SK-N-SH treated with all-trans-retinoic acid at 6 μM for 48 hours (cell line): ENCODE results near the gene PPP2R3C.

Experiments used
- ARNTL ChIP-seq: fragments of 450-650 bp; formaldehyde crosslinking; IDR thresholded peaks from 2 replicates; pipeline ENCODE4 v1.5.0; 2020; ENCODE audit warnings: low read depth, mild to moderate bottlenecking, moderate library complexity, borderline replicate concordance
- CSDC2 ChIP-seq: fragments of 250-450 bp; sonication (Bioruptor Pico); IDR thresholded peaks from 2 replicates; pipeline ENCODE4 v1.5.0; 2020; ENCODE audit warnings: mild to moderate bottlenecking, moderate library complexity
- ESRRG ChIP-seq: fragments of 250-450 bp; sonication (Bioruptor Pico); IDR thresholded peaks from 2 replicates; pipeline ENCODE4 v1.6.1; 2021; ENCODE audit warnings: mild to moderate bottlenecking
- GLIS3 ChIP-seq: fragments of 250-450 bp; sonication (Bioruptor Pico); IDR thresholded peaks from 2 replicates; pipeline ENCODE4 v1.5.0; 2020; ENCODE audit warnings: mild to moderate bottlenecking, moderate library complexity
- PPARA ChIP-seq: fragments of 250-450 bp; sonication (Bioruptor Pico); IDR thresholded peaks from 2 replicates; pipeline ENCODE4 v1.5.0; 2020; ENCODE audit warnings: mild to moderate bottlenecking, borderline replicate concordance
- RARB ChIP-seq: fragments of 250-450 bp; sonication (Bioruptor Pico); IDR thresholded peaks from 2 replicates; pipeline ENCODE4 v1.8.0; 2021; ENCODE audit warnings: mild to moderate bottlenecking, moderate library complexity
- TCF4 ChIP-seq: fragments of 250-450 bp; sonication (Bioruptor Pico); IDR thresholded peaks from 2 replicates; pipeline ENCODE4 v1.8.0; 2021; ENCODE audit warnings: mild to moderate bottlenecking, moderate library complexity, borderline replicate concordance
- TOX ChIP-seq: fragments of 250-450 bp; sonication (Bioruptor Pico); IDR thresholded peaks from 2 replicates; pipeline ENCODE4 v1.8.0; 2021; ENCODE audit warnings: mild to moderate bottlenecking, moderate library complexity, borderline replicate concordance
- ZFP3 ChIP-seq: fragments of 250-450 bp; sonication (Bioruptor Pico); IDR thresholded peaks from 2 replicates; pipeline ENCODE4 v1.5.0; 2020; ENCODE audit warnings: mild to moderate bottlenecking, moderate library complexity
- ZFP30 ChIP-seq: fragments of 450-650 bp; formaldehyde crosslinking; IDR thresholded peaks from 2 replicates; pipeline ENCODE4 v1.5.0; 2022; ENCODE audit warnings: mild to moderate bottlenecking, moderate library complexity
- TF ChIP-seq, protein P1 (sequence below): fragments of 250-450 bp; sonication (Bioruptor Pico); IDR thresholded peaks from 2 replicates; pipeline ENCODE4 v1.5.1; 2020; ENCODE audit warnings: low read depth, mild to moderate bottlenecking, moderate library complexity
- TF ChIP-seq, protein P2 (sequence below): fragments of 250-450 bp; sonication (Bioruptor Pico); IDR thresholded peaks from 2 replicates; pipeline ENCODE4 v1.8.0; 2020; ENCODE audit warnings: mild to moderate bottlenecking, moderate library complexity, borderline replicate concordance
- TF ChIP-seq, protein P3 (sequence below): fragments of 250-450 bp; sonication (Bioruptor Pico); IDR thresholded peaks from 2 replicates; pipeline ENCODE4 v1.5.0; 2020; ENCODE audit warnings: mild to moderate bottlenecking, moderate library complexity
- TF ChIP-seq, protein P4 (sequence below): fragments of 250-450 bp; sonication (Bioruptor Pico); IDR thresholded peaks from 2 replicates; pipeline ENCODE4 v1.5.1; 2021; ENCODE audit warnings: mild to moderate bottlenecking, moderate library complexity

DNA sequence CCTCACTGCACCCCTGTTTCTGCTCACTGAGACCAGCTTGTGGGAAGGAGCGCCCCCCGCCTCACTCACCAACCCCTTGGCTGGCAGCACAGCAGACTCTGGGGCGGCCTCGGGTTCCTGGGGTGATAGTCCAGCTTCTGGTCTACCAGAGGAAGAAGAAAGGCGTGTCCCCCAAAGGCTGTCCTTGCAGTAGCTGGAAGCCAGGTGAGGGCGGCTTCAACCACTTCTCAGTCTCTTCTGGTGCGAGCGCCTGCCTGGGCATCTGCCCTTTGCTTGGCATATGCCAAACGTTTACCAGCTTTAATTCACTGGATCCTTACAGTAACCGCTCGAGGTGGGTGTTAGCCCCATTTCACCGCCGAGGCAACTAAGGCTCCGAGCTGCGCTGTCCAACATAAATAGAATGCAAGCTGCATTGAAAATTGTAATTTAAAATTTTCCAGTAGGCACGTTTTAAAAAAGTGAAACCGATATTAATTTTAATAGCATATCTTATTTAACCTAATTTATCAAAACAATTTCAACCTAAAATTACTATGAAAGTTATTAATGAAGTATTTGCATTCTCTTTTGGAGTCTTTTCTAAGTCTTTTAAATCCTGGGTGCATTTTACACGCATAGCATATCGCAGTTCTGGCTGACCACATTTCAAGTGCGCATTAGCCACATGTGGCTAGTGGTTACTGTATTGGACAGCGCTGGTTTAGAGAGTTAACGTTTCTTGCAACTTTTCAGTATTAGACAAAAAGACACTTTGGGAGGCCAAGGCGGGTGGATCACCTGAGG, 74.8 kb downstream of the PPP2R3C start:
- TF ChIP-seq TCF4 (no peak), RARB (CRISPR knock-in tag) (no peak), TOX (CRISPR knock-in tag) (no peak), ESRRG (CRISPR knock-in tag) (no peak), ZFP3 (CRISPR knock-in tag) (no peak), PPARA (CRISPR knock-in tag) (no peak), GLIS3 (no peak), CSDC2 (CRISPR knock-in tag) (no peak), ZFP30 (CRISPR knock-in tag) (no peak), ARNTL (no peak)
- TF ChIP-seq, protein P1, sequence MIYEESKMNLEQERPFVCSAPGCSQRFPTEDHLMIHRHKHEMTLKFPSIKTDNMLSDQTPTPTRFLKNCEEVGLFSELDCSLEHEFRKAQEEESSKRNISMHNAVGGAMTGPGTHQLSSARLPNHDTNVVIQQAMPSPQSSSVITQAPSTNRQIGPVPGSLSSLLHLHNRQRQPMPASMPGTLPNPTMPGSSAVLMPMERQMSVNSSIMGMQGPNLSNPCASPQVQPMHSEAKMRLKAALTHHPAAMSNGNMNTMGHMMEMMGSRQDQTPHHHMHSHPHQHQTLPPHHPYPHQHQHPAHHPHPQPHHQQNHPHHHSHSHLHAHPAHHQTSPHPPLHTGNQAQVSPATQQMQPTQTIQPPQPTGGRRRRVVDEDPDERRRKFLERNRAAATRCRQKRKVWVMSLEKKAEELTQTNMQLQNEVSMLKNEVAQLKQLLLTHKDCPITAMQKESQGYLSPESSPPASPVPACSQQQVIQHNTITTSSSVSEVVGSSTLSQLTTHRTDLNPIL (CRISPR knock-in tag) = no peak
- TF ChIP-seq, protein P2, sequence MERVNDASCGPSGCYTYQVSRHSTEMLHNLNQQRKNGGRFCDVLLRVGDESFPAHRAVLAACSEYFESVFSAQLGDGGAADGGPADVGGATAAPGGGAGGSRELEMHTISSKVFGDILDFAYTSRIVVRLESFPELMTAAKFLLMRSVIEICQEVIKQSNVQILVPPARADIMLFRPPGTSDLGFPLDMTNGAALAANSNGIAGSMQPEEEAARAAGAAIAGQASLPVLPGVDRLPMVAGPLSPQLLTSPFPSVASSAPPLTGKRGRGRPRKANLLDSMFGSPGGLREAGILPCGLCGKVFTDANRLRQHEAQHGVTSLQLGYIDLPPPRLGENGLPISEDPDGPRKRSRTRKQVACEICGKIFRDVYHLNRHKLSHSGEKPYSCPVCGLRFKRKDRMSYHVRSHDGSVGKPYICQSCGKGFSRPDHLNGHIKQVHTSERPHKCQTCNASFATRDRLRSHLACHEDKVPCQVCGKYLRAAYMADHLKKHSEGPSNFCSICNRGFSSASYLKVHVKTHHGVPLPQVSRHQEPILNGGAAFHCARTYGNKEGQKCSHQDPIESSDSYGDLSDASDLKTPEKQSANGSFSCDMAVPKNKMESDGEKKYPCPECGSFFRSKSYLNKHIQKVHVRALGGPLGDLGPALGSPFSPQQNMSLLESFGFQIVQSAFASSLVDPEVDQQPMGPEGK (CRISPR knock-in tag) = no peak
- TF ChIP-seq, protein P3, sequence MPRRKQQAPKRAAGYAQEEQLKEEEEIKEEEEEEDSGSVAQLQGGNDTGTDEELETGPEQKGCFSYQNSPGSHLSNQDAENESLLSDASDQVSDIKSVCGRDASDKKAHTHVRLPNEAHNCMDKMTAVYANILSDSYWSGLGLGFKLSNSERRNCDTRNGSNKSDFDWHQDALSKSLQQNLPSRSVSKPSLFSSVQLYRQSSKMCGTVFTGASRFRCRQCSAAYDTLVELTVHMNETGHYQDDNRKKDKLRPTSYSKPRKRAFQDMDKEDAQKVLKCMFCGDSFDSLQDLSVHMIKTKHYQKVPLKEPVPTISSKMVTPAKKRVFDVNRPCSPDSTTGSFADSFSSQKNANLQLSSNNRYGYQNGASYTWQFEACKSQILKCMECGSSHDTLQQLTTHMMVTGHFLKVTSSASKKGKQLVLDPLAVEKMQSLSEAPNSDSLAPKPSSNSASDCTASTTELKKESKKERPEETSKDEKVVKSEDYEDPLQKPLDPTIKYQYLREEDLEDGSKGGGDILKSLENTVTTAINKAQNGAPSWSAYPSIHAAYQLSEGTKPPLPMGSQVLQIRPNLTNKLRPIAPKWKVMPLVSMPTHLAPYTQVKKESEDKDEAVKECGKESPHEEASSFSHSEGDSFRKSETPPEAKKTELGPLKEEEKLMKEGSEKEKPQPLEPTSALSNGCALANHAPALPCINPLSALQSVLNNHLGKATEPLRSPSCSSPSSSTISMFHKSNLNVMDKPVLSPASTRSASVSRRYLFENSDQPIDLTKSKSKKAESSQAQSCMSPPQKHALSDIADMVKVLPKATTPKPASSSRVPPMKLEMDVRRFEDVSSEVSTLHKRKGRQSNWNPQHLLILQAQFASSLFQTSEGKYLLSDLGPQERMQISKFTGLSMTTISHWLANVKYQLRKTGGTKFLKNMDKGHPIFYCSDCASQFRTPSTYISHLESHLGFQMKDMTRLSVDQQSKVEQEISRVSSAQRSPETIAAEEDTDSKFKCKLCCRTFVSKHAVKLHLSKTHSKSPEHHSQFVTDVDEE (CRISPR knock-in tag) = no peak
- TF ChIP-seq, protein P4, sequence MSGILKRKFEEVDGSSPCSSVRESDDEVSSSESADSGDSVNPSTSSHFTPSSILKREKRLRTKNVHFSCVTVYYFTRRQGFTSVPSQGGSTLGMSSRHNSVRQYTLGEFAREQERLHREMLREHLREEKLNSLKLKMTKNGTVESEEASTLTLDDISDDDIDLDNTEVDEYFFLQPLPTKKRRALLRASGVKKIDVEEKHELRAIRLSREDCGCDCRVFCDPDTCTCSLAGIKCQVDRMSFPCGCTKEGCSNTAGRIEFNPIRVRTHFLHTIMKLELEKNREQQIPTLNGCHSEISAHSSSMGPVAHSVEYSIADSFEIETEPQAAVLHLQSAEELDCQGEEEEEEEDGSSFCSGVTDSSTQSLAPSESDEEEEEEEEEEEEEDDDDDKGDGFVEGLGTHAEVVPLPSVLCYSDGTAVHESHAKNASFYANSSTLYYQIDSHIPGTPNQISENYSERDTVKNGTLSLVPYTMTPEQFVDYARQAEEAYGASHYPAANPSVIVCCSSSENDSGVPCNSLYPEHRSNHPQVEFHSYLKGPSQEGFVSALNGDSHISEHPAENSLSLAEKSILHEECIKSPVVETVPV (CRISPR knock-in tag) = no peak
